ENCODE measurements around the gene SSR4. TPM values are rescaled to one million over a fixed set of nuclear protein-coding genes. Genes with fewer than 3 reads are reported as not detected.
A peak's percentile ranks its signal among the peaks of the same experiment; 100 is the strongest.

Gene SSR4
- total and polyA plus RNA-seq, 7 experiments from 2014 or later: 156 to 496 (median 176) TPM

- POLR2A ChIA-PET: no interaction called here
- no peaks in the 10 kb centered on the region for H3K9me3 Mint-ChIP-seq
- Histone ChIP-seq H3K9me3 (ENCODE audit: control insufficient read depth in 2 of 3, low read length in 3 of 3) (no peaks in the 10 kb centered on the region), H3K36me3 (ENCODE audit: control insufficient read depth in 2 of 3, insufficient read depth in 3 of 3, low read length in 3 of 3) (no peaks in the 10 kb centered on the region), H3K4me1 (ENCODE audit: control insufficient read depth in 2 of 2, insufficient read depth in 2 of 2, low read length in 2 of 2) (no peaks in the 10 kb centered on the region), H3K27ac (ENCODE audit: low read depth, low read length) (no peak overlapping the region), H3K27me3 (ENCODE audit: control insufficient read depth in 2 of 2, insufficient read depth in 2 of 2, low read length in 2 of 2) (no peaks in the 10 kb centered on the region), H3K4me3 (ENCODE audit: low read length) (no peak overlapping the region)
- H3K36me3 Mint-ChIP-seq: no peaks in the 10 kb centered on the region
- CTCF ChIA-PET: no interaction called here
- ATAC-seq: no peak
- no peak overlapping the region for H3K4me3 Mint-ChIP-seq
- DNase-seq: no peak
- intact Hi-C loops (cut with micrococcal nuclease): loop anchor here in 1 of 2 donors (10.0 kb wide), 1 partner anchor 285 kb away; no protein-coding TSS in a partner anchor
- peaks cover 0 to 2% (median 0%) of the 10 kb centered on the region in 5 donors for H3K27me3 Mint-ChIP-seq
- H3K4me1 Mint-ChIP-seq: peaks cover 0 to 6% (median 1%) of the 10 kb centered on the region in 7 donors
- H3K27ac Mint-ChIP-seq: no peak overlapping the region
Measured at GRCh38 chrX:153769158-153769864, 25.2 kb upstream of the SSR4 start.

DNA sequence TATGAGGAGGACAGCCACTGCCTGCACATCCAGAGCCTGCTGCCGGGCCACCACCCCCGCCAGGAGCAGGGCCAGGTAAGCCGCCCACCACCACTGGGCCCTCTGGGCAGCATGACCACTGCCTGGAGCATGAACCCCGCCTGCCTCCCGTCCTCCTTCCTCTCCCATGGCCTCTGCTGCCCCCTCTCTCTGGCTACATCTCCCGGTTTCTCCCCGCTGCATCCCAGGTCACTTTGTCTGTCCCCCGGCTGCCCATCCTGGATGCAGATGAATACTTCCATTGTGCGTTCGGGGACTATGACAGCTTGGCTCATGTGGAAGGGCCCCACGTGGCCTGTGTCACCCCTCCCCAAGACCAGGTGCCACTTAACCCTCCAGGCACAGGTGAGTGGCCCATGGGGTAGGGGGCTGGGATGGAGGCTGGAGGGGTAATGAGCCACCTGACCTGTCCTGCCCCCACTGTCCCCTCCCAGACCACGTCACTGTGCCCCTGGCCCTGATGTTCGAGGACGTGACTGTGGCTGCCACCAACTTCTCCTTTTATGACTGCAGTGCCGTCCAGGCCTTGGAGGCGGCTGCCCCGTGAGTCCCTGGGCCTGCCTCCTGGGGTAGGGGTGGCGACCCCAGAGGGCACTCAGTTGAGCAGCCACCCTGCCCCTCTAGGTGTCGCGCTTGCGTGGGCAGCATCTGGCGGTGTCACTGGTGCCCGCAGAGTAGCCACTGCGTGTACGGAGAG lies 24.4 kb upstream of the SSR4 start:
- Mint-ChIP-seq H3K27ac (peak overlapping the region in 1 of 9 donors; percentile 85), H3K9me3 (no peaks in the 10 kb centered on the region), H3K36me3 (no peaks in the 10 kb centered on the region), H3K4me3 (no peak overlapping the region), H3K27me3 (peaks cover 0 to 2% (median 0%) of the 10 kb centered on the region in 5 donors), H3K4me1 (peaks cover 0 to 6% (median 1%) of the 10 kb centered on the region in 7 donors)
- ATAC-seq: no peak
- DNase-seq: no peak
- H3K27ac ChIP-seq (ENCODE audit: low read depth, low read length): no peak overlapping the region
- no peaks in the 10 kb centered on the region for H3K4me1 ChIP-seq (ENCODE audit: control insufficient read depth in 2 of 2, insufficient read depth in 2 of 2, low read length in 2 of 2)
- POLR2A ChIA-PET: no interaction called here
- CTCF ChIA-PET: no interaction called here
- H3K9me3 ChIP-seq (ENCODE audit: control insufficient read depth in 2 of 3, low read length in 3 of 3): no peaks in the 10 kb centered on the region
- H3K4me3 ChIP-seq (ENCODE audit: low read length): no peak overlapping the region
- H3K36me3 ChIP-seq (ENCODE audit: control insufficient read depth in 2 of 3, insufficient read depth in 3 of 3, low read length in 3 of 3): no peaks in the 10 kb centered on the region
- intact Hi-C loops (cut with micrococcal nuclease): loop anchor here in 1 of 2 donors (10.0 kb wide), 1 partner anchor 285 kb away; no protein-coding TSS in a partner anchor
- H3K27me3 ChIP-seq (ENCODE audit: control insufficient read depth in 2 of 2, insufficient read depth in 2 of 2, low read length in 2 of 2): no peaks in the 10 kb centered on the region

- intact Hi-C loops (cut with micrococcal nuclease): no loop called here
- peaks cover 0 to 6% (median 1%) of the 10 kb centered on the region in 7 donors for H3K4me1 Mint-ChIP-seq
- DNase-seq (no peak), ATAC-seq (no peak)
- H3K4me3 Mint-ChIP-seq: no peak overlapping the region
- Histone ChIP-seq H3K27ac (ENCODE audit: low read depth, low read length) (no peak overlapping the region), H3K9me3 (ENCODE audit: control insufficient read depth in 2 of 3, low read length in 3 of 3) (no peaks in the 10 kb centered on the region), H3K4me1 (ENCODE audit: control insufficient read depth in 2 of 2, insufficient read depth in 2 of 2, low read length in 2 of 2) (no peaks in the 10 kb centered on the region), H3K36me3 (ENCODE audit: control insufficient read depth in 2 of 3, insufficient read depth in 3 of 3, low read length in 3 of 3) (no peaks in the 10 kb centered on the region), H3K4me3 (ENCODE audit: low read length) (no peak overlapping the region), H3K27me3 (ENCODE audit: control insufficient read depth in 2 of 2, insufficient read depth in 2 of 2, low read length in 2 of 2) (no peaks in the 10 kb centered on the region)
- H3K27me3 Mint-ChIP-seq: peaks cover 0 to 2% (median 0%) of the 10 kb centered on the region in 5 donors
- H3K36me3 Mint-ChIP-seq: no peaks in the 10 kb centered on the region
- ChIA-PET POLR2A (no interaction called here), CTCF (no interaction called here)
- H3K27ac Mint-ChIP-seq: no peak overlapping the region
- no peaks in the 10 kb centered on the region for H3K9me3 Mint-ChIP-seq
Measured at GRCh38 chrX:153770601-153771414, 23.7 kb upstream of the SSR4 start.

GRCh38 chrX:153771415-153772315 lies 22.8 kb upstream of the SSR4 start:
- Mint-ChIP-seq H3K27ac (no peak overlapping the region), H3K4me1 (peaks cover 0 to 6% (median 0%) of the 10 kb centered on the region in 7 donors), H3K36me3 (no peaks in the 10 kb centered on the region), H3K9me3 (no peaks in the 10 kb centered on the region), H3K27me3 (no peaks in the 10 kb centered on the region), H3K4me3 (no peak overlapping the region)
- ChIA-PET POLR2A (no interaction called here), CTCF (no interaction called here)
- no peaks in the 10 kb centered on the region for H3K27me3 ChIP-seq (ENCODE audit: control insufficient read depth in 2 of 2, insufficient read depth in 2 of 2, low read length in 2 of 2)
- H3K4me3 ChIP-seq (ENCODE audit: low read length): no peak overlapping the region
- no peak for DNase-seq
- no peaks in the 10 kb centered on the region for H3K9me3 ChIP-seq (ENCODE audit: control insufficient read depth in 2 of 3, low read length in 3 of 3)
- intact Hi-C loops (cut with micrococcal nuclease): no loop called here
- no peak for ATAC-seq
- H3K36me3 ChIP-seq (ENCODE audit: control insufficient read depth in 2 of 3, insufficient read depth in 3 of 3, low read length in 3 of 3): no peaks in the 10 kb centered on the region
- no peak overlapping the region for H3K27ac ChIP-seq (ENCODE audit: low read depth, low read length)
- H3K4me1 ChIP-seq (ENCODE audit: control insufficient read depth in 2 of 2, insufficient read depth in 2 of 2, low read length in 2 of 2): no peaks in the 10 kb centered on the region

DNA sequence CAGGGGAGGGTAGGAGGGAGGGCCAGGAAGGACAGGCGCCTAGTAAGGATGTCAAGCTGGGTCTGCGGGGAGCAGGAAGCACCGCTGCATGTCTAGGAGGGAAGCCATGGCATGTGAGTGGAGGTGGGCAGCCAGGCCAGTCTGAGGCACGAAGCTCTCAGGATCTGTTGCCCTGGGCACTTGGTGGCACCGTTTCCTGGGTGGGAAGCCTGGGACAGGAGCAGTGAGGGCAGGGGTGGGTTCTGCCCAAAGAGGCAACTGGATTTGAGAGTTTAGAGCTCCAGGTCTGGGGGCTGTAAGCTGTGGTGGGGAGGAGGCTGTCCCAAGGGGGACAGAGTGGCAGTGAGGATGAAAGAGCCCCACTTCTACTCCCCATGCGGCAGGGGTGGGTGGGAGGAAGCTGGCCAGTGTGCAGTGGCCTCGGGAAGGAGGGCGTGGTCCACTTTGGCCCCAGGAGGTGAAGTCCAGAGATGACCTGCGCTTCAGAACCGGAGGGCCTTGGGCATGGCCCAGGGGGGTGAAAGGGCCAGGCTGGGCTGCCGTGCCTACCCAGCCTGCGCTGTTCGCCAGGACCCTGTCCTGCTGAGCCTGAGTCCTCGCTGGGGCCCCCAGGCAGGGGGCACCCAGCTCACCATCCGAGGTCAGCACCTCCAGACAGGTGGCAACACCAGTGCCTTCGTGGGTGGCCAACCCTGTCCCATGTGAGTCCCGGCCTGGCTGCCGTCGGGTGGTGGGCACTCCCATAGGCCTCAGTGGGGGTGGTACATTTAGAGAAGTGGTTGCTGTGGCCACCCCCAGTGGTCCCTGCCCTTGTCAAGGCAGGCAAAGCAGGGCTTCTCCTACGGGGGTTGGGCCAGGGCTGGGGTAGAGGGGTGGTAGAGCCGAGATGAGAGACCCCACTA lies 21.9 kb upstream of the SSR4 start:
- no peaks in the 10 kb centered on the region for H3K9me3 ChIP-seq (ENCODE audit: control insufficient read depth in 2 of 3, low read length in 3 of 3)
- H3K4me1 ChIP-seq (ENCODE audit: control insufficient read depth in 2 of 2, insufficient read depth in 2 of 2, low read length in 2 of 2): no peaks in the 10 kb centered on the region
- H3K4me1 Mint-ChIP-seq: peaks cover 0 to 6% (median 0%) of the 10 kb centered on the region in 7 donors
- DNase-seq: no peak
- ChIA-PET POLR2A (interaction anchor here (0.5 kb wide), 1 partner anchor 144 kb away, joined by 3 read pairs; no protein-coding TSS in a partner anchor), CTCF (no interaction called here)
- H3K27me3 Mint-ChIP-seq: no peaks in the 10 kb centered on the region
- no peak overlapping the region for H3K4me3 Mint-ChIP-seq
- ATAC-seq: no peak
- H3K27ac ChIP-seq (ENCODE audit: low read depth, low read length): no peak overlapping the region
- H3K27ac Mint-ChIP-seq: no peak overlapping the region
- H3K36me3 ChIP-seq (ENCODE audit: control insufficient read depth in 2 of 3, insufficient read depth in 3 of 3, low read length in 3 of 3): no peaks in the 10 kb centered on the region
- H3K9me3 Mint-ChIP-seq: no peaks in the 10 kb centered on the region
- H3K27me3 ChIP-seq (ENCODE audit: control insufficient read depth in 2 of 2, insufficient read depth in 2 of 2, low read length in 2 of 2): no peaks in the 10 kb centered on the region
- intact Hi-C loops (cut with micrococcal nuclease): no loop called here
- no peak overlapping the region for H3K4me3 ChIP-seq (ENCODE audit: low read length)
- no peaks in the 10 kb centered on the region for H3K36me3 Mint-ChIP-seq

All from naive thymus-derived CD4-positive, alpha-beta T cell (primary cell).